22Rv1 (cell line): ENCODE data around the gene TPRKB.

ENCODE experiments used
- CTCF ChIP-seq: fragments of 450-650 bp; IDR thresholded peaks from 2 replicates; pipeline ENCODE4 v1.5.1; 2017; ENCODE audit warnings: mild to moderate bottlenecking
- ZFX ChIP-seq: fragments of 450-650 bp; IDR thresholded peaks from 2 replicates; pipeline ENCODE4 v1.6.1; 2017; ENCODE audit warnings: antibody characterized with exemption, borderline replicate concordance

GRCh38 chr2:73770725-73771124, 33.6 kb upstream of the TPRKB start:
- TF ChIP-seq CTCF: no peak
- no peak for TF ChIP-seq ZFX
